Right lobe of liver (tissue), 4 donors: ENCODE measurements around the gene FTO.

ENCODE experiments used
- CTCF ChIP-seq, 4 donors: fragments of 200-600 bp in 3 of 4; fragments of 450-650 bp in 1 of 4; IDR thresholded peaks; one replicate each; pipeline versions ENCODE4 v1.5.1 to v1.8.0; 2016 to 2022; ENCODE audit warnings: antibody characterized with exemption in 4 of 4, mild to moderate bottlenecking in 2 of 4
- POLR2A ChIP-seq: fragments of 450-650 bp; IDR thresholded peaks from one replicate; pipeline ENCODE4 v1.6.1; 2017; ENCODE audit warnings: antibody characterized with exemption, mild to moderate bottlenecking
- donor health status: DM: no; HTN: no; CAD: no.
- donor health status: DM: no; HTN: no; CAD: no.
- donor health status: DM: no; HTN: yes; CAD: no.

DNA sequence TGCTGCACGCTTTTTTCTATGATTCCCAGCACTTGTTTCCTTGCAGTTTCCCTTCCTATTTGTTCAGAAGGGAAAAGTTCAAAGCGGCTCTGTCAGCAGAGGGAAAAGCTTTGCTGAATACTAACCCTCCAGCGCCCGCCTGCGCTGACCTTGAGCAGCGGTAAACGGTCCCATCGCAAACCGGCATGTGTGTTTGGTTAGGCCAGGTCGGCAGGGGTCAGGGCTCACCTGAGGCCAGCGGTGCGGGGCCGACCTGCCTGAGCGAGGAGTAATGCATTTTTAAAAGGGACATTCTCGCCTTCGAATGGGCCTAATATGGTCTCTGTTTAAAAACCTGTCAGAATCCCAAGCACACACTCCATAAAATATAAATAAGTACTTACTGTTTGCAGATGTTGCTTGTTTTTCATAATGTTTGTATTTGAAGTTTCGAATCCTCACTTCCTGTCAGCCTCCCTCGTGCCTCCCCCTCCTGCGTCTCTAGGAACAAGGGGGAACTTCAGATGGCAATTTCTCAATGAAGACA lies 472.5 kb downstream of the FTO start:
- TF ChIP-seq CTCF (IDR thresholded peaks at IDR 0.05) = peak; percentile 14 to 52 (median 28)
- TF ChIP-seq POLR2A = peak; percentile 35
